LNCaP clone FGC (cell line): Measurements from ENCODE around the gene GALNS.

ENCODE experiments used
- DNase-seq: peaks from one replicate; pipeline ENCODE4 v3.0.0-alpha.2; 2011; ENCODE audit warnings: low read depth
- H3K4me3 ChIP-seq: 2 replicates; pipeline ENCODE4 v1.5.1; 2011; ENCODE audit warnings: mild to moderate bottlenecking, low read depth, low read length, control low read depth
- TF ChIP-seq, protein P1 (sequence below): IDR thresholded peaks from 2 replicates; pipeline ENCODE4 v1.5.1; 2012; ENCODE audit warnings: mild to moderate bottlenecking; ENCODE audit not compliant: control insufficient read depth, insufficient read depth; ENCODE audit errors: extremely low read depth

GALNS gene

GRCh38 chr16:88836791-88837190, 20.0 kb downstream of the GALNS start:
- no peak overlapping the region for H3K4me3 ChIP-seq
- TF ChIP-seq, protein P1, sequence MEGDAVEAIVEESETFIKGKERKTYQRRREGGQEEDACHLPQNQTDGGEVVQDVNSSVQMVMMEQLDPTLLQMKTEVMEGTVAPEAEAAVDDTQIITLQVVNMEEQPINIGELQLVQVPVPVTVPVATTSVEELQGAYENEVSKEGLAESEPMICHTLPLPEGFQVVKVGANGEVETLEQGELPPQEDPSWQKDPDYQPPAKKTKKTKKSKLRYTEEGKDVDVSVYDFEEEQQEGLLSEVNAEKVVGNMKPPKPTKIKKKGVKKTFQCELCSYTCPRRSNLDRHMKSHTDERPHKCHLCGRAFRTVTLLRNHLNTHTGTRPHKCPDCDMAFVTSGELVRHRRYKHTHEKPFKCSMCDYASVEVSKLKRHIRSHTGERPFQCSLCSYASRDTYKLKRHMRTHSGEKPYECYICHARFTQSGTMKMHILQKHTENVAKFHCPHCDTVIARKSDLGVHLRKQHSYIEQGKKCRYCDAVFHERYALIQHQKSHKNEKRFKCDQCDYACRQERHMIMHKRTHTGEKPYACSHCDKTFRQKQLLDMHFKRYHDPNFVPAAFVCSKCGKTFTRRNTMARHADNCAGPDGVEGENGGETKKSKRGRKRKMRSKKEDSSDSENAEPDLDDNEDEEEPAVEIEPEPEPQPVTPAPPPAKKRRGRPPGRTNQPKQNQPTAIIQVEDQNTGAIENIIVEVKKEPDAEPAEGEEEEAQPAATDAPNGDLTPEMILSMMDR = no peak
- DNase-seq = no peak

DNA sequence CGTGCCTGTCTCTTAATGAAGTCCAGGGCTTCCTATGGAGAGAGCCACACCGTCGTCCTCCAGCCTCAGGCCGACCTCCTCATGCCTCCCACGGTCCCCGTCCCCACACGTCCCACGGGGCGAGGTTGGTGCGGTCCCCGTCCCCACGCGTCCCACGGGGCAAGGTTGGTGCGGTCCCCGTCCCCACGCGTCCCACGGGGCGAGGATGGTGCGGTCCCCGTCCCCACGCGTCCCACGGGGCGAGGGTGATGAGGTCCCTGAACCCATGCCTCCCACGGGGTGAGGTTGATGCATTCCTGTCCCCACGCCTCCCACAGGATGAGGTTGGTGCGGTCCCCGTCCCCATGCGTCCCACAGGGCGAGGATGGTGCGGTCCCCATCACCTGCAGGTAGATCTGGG, 20.9 kb downstream of the GALNS start:
- H3K4me3 ChIP-seq = no peak overlapping the region
- TF ChIP-seq, protein P1 = no peak
- no peak for DNase-seq

GRCh38 chr16:88835383-88835782, 21.4 kb downstream of the GALNS start:
- no peak for DNase-seq
- TF ChIP-seq, protein P1 = no peak

GRCh38 chr16:88834670-88835069, 22.1 kb downstream of the GALNS start:
- no peak for DNase-seq
- TF ChIP-seq, protein P1 = no peak
- no peak overlapping the region for H3K4me3 ChIP-seq

More at GRCh38 chr16:88835383-88835782, 21.4 kb downstream of the GALNS start:
- no peak overlapping the region for H3K4me3 ChIP-seq

DNA sequence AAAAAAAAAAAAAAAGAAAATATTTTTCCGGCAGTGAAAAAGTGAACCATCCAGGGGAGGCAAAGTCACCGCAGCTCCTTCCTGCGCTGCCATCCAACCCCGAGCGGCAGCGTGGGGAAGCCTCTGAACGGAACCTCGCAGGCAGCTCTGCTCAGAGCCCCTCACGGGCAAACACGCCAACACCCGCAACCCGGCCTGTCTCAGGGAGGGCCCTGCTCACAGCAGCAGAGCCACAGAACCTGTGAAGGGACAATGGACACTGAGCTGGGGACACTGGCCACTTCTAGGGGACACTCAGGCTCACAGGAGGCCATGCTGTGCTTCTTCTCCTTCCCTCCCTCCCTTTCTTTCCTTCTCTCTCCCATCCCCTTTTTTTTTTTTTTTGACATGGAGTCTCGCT, 23.7 kb downstream of the GALNS start:
- no peak overlapping the region for H3K4me3 ChIP-seq
- DNase-seq = no peak
- TF ChIP-seq, protein P1 = no peak

GRCh38 chr16:88831838-88832237, 24.9 kb downstream of the GALNS start:
- no peak for DNase-seq
- TF ChIP-seq, protein P1 = no peak
- H3K4me3 ChIP-seq = no peak overlapping the region

- no peak for DNase-seq
- TF ChIP-seq, protein P1 = no peak
- no peak overlapping the region for H3K4me3 ChIP-seq
Observed at GRCh38 chr16:88830783-88831182, 26.0 kb downstream of the GALNS start.
